Smooth muscle cell (in vitro differentiated cells): Measurements from ENCODE around the gene TK2. TPM values are rescaled to one million over a fixed set of nuclear protein-coding genes. Genes with fewer than 3 reads are reported as not detected.

Experiments used
- DNase-seq: peaks from one replicate; lab custom pipeline; 2025; ENCODE audit not compliant: unreplicated experiment; lab: John Stamatoyannopoulos, UW
- H2AFZ ChIP-seq: fragments of 200-600 bp; sonication (generic); 2 replicates; pipeline ENCODE4 v1.6.0; 2016; ENCODE audit warnings: antibody characterized with exemption, low read depth, mild to moderate bottlenecking
- H3F3A ChIP-seq: fragments of 200-600 bp; sonication (generic); 2 replicates; pipeline ENCODE4 v1.6.0; 2017; ENCODE audit warnings: antibody characterized with exemption, low read depth
- H3K27ac ChIP-seq: fragments of 200-600 bp; sonication (generic); 2 replicates; pipeline ENCODE4 v1.5.1; 2016; ENCODE audit warnings: low read depth, mild to moderate bottlenecking
- H3K27me3 ChIP-seq: fragments of 200-600 bp; sonication (generic); 2 replicates; pipeline ENCODE4 v1.6.1; 2016; ENCODE audit warnings: low read depth, mild to moderate bottlenecking
- H3K36me3 ChIP-seq: fragments of 200-600 bp; sonication (generic); 2 replicates; pipeline ENCODE4 v1.5.1; 2016; ENCODE audit warnings: low read depth
- H3K4me1 ChIP-seq: fragments of 200-600 bp; sonication (generic); 2 replicates; pipeline ENCODE4 v1.5.1; 2016; ENCODE audit warnings: low read depth
- H3K4me2 ChIP-seq: fragments of 200-600 bp; sonication (generic); 2 replicates; pipeline ENCODE4 v1.6.0; 2016; ENCODE audit warnings: mild to moderate bottlenecking
- H3K4me3 ChIP-seq: fragments of 200-600 bp; sonication (generic); 2 replicates; pipeline ENCODE4 v1.5.1; 2016; ENCODE audit warnings: mild to moderate bottlenecking
- H3K79me2 ChIP-seq: fragments of 200-600 bp; sonication (generic); 2 replicates; pipeline ENCODE4 v1.6.0; 2016; ENCODE audit warnings: low read depth, mild to moderate bottlenecking
- H3K9ac ChIP-seq: fragments of 200-600 bp; sonication (generic); 2 replicates; pipeline ENCODE4 v1.6.0; 2016; ENCODE audit warnings: low read depth
- H3K9me3 ChIP-seq: fragments of 200-600 bp; sonication (generic); replicated peaks from 2 replicates; pipeline ENCODE4 v1.5.1; 2016; ENCODE audit warnings: low read depth
- H4K20me1 ChIP-seq: fragments of 200-600 bp; sonication (generic); 2 replicates; pipeline ENCODE4 v1.6.0; 2016; ENCODE audit warnings: low read depth
- CTCF ChIP-seq: fragments of 200-600 bp; sonication (generic); IDR thresholded peaks from 2 replicates; pipeline ENCODE4 v1.5.1; 2017; ENCODE audit warnings: borderline replicate concordance, mild to moderate bottlenecking, antibody characterized with exemption; ENCODE audit not compliant: insufficient read depth, poor library complexity, severe bottlenecking
- WGBS: methylation state at CpG from one replicate; pipeline ENCODE4 v1.1.7; 2016; ENCODE audit warnings: low lambda C conversion rate; 5-methylcytosine and 5-hydroxymethylcytosine counted together
- polyA plus RNA-seq: library from polyadenylated mRNA; unstranded; fragments of >200 nt; fragmentation: Nextera tagmentation; extraction: Ambion mirVana; gene quantifications from 2 replicates; pipeline ENCODE4 v1.2.1, GENCODE V29; 2016
- total RNA-seq: library from RNA; depleted of rRNA; stranded (reverse); fragments of >200 nt; gene quantifications from 2 replicates; pipeline ENCODE4 v1.2.3, GENCODE V29; 2014

The TK2 gene
- total and polyA plus RNA-seq, 2 experiments from 2014 or later, result 7.3 to 9.7 TPM

GRCh38 chr16:66547101-66547989 lies 2.6 kb downstream of the TK2 start:
- TF ChIP-seq CTCF, result no peak
- Histone ChIP-seq H3K9me3 (no peaks in the 10 kb centered on the region), H3K4me2 (no peak overlapping the region), H3K4me3 (no peak overlapping the region), H3K27me3 (no peaks in the 10 kb centered on the region), H2AFZ (no peak overlapping the region), H3K9ac (no peak overlapping the region), H3K4me1 (peaks cover 13% of the 10 kb centered on the region), H4K20me1 (no peaks in the 10 kb centered on the region), H3F3A (peaks cover 9% of the 10 kb centered on the region), H3K27ac (no peak overlapping the region), H3K36me3 (no peaks in the 10 kb centered on the region), H3K79me2 (no peaks in the 10 kb centered on the region)
- no peak for DNase-seq
- WGBS, result 95% methylated on average over 5 of the region's 5 CpGs

DNA sequence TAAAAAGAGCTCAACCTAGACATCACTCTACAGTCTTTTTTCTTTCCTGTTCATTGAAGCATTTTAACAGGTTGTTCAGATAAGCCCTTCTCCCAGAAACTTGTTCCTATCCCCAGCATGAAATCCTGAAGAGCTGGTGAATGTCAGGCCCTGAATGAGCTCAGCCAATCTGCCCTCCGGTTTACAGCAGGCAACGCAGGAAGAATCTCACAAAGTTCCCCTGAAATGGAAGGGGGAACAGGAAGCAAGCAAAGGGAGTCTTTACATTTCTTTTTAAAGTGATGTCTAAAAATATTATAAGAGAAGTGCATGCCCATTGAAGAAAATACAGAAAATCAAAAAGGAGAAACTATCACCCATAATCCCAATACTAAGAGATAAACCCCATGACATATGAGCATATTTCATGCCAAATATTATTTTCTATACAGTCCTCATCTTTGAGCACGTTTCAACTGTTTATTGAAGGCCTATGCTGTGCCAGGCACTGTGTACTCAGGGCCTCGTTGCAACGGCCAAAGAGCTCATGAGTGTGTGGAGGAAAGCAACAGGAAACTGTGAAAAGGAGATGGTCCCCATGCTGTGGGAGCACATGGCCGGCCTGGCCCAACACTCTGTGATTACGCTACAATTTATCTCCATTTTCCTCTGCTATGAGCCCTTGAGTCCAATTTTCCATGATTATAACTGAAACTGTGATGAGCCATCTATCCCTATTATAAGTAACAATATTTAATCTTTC lies 5.7 kb downstream of the TK2 start:
- no peaks in the 10 kb centered on the region for H3K36me3 ChIP-seq
- peaks cover 3% of the 10 kb centered on the region for H3F3A ChIP-seq
- no peak for DNase-seq
- no peak overlapping the region for H3K9ac ChIP-seq
- no peak overlapping the region for H2AFZ ChIP-seq
- peaks cover 6% of the 10 kb centered on the region for H3K4me1 ChIP-seq
- no peaks in the 10 kb centered on the region for H3K79me2 ChIP-seq
- H3K9me3 ChIP-seq, result no peaks in the 10 kb centered on the region
- H3K27ac ChIP-seq, result no peak overlapping the region
- H3K4me2 ChIP-seq, result no peak overlapping the region
- H3K27me3 ChIP-seq, result no peaks in the 10 kb centered on the region
- no peak overlapping the region for H3K4me3 ChIP-seq
- no peaks in the 10 kb centered on the region for H4K20me1 ChIP-seq
- WGBS, result 89% methylated on average over 7 of the region's 7 CpGs
- TF ChIP-seq CTCF, result no peak

DNA sequence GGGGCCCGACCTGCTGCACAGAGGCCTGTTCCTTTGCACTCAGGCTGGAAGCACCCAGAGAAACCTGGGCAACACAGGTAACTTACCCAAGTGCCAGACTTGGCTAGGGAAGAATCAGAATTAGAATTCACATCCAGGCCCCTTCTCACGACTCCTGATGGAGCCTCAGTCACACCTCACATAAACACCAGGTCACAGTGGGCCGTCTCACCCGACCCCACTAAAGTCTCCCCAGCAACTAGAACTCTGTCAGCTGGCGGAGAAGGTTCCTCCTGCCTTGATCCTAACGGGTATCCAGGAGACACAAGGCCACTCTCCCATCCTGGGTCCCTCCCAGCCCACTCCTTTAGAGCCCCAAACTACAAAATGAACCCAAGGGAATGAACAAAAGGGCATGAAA lies 6.4 kb downstream of the TK2 start:
- no peaks in the 10 kb centered on the region for H3F3A ChIP-seq
- H3K4me1 ChIP-seq, result no peaks in the 10 kb centered on the region
- 90% methylated on average over 6 of the region's 6 CpGs for WGBS

More for the DNA sequence above, 6.4 kb downstream of the TK2 start:
- no peak for DNase-seq
- TF ChIP-seq CTCF, result no peak
- Histone ChIP-seq H3K4me2 (no peak overlapping the region), H3K79me2 (no peaks in the 10 kb centered on the region), H3K27me3 (no peaks in the 10 kb centered on the region), H2AFZ (no peak overlapping the region), H3K9ac (no peak overlapping the region), H3K9me3 (no peaks in the 10 kb centered on the region), H3K36me3 (no peaks in the 10 kb centered on the region), H3K27ac (no peak overlapping the region), H3K4me3 (no peak overlapping the region), H4K20me1 (no peaks in the 10 kb centered on the region)
